Measurements from ENCODE around the gene IL32.

Gene IL32

DNA sequence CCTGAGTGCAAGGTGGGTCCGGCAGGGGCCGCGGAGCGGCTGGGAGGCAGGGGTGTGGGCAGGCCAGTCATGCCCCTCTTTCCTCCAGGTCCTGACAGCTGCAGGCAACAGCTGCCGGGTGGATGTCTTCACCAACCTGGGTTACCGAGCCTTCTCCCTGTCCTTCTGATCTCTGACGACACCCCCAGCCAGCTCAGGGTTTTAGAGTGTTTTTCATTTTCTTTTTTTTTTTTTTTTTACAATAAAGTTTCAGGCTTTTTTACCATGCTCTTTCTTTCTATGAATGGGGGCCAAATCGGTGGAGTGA lies 38.0 kb upstream of the IL32 start:
- DNase-seq: no peak
- intact Hi-C loops (cut with DNase I): no loop called here

DNA sequence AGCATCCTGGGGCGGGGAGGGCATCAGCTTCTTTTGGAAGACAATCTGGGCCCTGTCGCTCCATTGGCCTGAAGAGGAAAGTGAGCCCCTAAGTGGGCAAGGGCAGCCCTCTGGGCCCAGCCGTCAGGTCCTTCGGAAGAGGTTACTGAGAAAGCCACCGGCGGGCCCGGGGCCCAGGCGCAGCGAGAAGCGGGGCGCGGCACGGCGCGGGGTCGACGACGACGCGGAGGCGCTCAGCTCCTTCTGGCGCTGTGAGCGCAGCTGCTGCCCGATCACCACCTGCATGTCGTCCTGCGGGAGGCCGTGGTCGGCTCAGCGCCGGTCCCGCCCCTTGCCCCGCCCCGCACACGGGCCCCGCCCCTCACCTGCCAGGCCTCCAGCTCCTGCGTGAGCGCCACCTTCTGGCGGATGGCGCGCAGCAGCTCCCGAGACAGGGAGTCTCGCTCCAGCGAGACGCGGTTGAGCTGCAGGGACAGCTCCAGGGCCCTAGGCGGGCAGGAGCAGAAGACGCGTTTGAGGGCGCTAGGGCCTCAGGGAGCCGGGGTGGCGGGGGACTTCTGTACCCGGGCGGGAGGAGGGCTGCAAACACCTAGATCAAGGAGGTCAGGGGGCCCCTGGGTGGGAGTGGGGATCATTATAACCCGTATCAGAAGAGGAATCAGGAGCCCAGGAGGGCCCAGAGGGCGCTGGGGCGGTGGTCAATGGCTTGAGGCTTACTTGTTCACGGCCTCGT lies 37.3 kb upstream of the IL32 start:
- intact Hi-C loops (cut with DNase I): no loop called here
- peak; percentile 51 to 97 (median 85) for DNase-seq

DNA sequence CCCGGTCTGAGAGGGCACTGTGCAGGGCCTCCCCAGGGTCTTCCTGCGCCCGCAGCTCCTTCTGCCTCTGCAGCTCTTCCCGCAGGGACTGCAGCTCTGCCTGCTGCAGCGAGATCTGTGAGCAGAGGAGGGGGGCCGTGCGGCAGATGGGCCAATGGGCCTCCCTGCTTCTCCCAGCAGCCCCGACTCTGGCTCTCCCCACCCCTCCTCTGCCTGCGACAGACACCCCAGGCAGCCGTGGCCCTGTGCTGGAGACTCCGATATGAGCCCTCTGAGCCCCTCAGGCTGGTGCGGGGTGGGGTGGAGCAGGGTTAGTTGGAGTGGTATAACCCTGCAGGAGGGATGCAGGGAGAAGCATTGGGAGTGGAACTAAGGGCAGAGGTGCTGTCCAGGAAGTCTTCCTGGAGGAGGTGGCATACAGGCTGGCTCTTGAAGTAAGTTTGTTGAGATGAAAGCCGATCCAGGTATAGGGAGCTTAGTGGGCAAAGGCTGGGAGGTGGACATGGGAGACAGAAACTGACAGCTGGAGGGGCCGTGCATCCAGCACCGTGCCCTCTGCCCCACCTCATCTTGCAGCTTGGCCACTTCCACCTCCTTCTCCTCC lies 36.6 kb upstream of the IL32 start:
- intact Hi-C loops (cut with DNase I): no loop called here
- DNase-seq: peak in 3 of 10 donors; percentile 3 to 88 (median 52)

DNA sequence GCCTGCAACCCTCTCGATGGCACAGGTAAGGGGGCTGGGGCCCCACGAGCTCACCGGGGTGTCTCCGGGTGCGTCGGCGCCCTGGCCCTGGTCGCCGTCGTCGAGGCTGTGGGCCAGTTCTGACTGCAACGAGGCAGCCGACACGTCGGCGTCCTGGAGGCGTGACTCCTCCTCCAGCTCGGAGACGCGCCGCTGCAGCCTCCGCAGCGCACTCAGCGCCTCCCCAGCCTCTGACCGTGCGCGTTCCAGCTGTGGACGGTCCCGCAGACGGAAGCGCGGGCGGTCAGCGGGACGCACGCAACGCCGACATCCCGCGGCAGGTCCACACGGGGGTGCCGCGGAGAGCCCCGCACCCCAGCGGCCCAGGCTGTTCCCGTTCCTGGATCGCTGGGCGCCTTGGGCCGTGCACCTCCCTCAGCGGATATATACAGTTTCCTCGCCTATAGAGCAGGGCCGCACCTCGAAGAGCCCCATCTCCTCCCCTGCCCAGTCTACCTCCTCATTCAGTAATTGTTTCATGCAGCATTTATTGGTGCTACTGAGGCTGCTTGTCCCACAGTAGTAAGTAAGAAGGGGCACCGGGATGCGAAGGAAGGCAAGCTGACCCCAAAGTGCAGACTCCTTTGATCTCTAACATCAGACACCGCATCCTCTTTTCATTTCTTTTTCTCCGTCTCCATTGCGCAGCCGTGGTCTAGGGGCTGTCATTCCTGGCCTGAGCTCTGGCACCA lies 35.8 kb upstream of the IL32 start:
- peak in 1 of 10 donors; percentile 90 for DNase-seq
- intact Hi-C loops (cut with DNase I): no loop called here

GRCh38 chr16:3030222-3031212 lies 34.9 kb upstream of the IL32 start:
- DNase-seq: no peak
- intact Hi-C loops (cut with DNase I): no loop called here

DNA sequence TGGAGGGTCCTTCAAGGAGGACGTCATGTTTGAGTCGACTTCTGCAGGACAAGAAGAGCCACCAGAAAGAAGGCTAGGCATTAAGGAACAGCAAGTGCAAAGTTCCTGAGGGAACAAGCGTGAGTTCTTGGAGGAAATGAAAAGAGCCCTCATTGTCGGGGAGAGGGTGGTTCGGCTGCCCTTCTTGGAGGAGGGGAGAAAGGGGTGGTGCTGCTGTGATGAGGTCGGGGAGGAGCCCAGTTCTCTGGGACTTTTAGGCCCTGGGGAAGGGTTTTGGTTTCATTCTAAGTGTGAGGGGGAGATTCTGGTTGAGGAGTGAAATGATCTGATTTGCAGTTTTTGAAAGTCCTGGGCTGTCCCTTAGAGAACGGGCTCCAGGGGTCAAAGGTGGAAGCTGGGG lies 32.8 kb upstream of the IL32 start:
- DNase-seq: no peak
- intact Hi-C loops (cut with DNase I): no loop called here

- intact Hi-C loops (cut with DNase I): no loop called here
- DNase-seq: no peak
These were observed 30.0 kb upstream of the IL32 start for GRCh38 chr16:3035289-3035971.

DNA sequence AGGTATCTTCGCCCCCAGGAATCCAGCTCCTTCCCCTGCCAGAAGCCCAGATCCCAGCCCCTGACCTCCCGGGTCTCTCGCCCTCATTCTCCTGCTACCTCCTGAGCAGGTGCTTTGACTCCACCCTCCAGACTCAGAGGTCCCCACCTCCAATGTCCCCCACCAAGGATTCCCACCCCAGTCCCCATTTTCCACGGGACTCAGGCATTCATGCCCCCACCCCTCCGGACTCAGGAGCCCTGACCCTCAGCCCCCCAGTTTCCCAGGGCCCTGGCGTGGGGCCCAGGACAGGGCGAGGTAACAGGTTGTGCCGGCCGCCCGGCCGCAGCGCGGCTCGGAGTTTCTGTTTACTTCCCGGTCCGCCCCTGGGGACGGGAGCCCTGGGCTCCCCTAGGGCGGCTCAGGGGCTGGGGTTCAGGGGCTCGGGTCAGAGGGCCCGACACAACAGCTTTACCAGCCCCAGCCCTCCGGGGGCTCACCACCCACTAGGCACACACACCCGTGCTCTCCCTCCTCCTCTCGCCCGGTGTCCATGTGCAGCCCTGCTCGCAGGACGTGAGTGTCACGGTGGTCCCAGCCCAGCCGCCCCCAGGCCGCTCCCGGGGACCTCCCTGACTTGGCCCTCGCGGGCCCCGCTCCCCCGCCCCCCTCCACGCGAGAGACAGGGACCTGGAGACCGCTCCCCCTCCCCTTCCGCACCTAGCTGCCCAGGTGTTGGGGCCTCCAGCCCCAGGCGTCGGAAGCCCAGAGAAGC lies 29.3 kb upstream of the IL32 start:
- DNase-seq: no peak

DNA sequence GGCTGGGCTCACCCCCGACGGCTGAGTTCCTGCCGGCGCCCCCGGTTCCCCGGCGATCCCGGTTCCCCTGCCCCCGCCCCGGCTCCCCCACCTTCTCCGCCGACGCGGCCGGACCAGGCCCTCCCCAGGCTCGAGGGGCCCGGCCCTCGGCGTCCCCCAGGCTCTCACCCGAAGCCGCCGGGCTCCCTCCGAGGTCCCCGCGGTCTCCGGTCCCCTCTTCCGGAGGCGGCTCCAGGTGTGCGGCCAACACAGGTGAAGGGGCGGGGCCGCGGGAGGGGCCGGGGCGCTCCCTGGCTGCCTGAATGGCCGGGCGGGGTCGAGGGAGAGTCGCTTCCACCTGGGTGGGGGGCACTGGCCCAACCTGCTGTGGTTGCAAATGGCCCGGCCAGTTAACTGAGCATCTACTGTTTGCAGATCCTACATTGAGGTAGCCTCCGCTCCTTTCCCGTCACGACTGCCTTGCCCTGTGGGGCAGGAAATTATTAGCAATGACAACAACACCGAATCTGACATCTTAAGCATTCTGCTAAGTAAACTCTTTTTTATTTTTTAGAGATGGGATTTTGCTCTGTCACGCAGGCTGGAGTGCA lies 28.6 kb upstream of the IL32 start, which contains the start of gene BICDL2:
TSS of gene BICDL2 (minus strand) at position 219 of the 590 bp plus-strand sequence. CDS start 1,448 bp downstream, outside the sequence.
- no peak for DNase-seq
- intact Hi-C loops (cut with DNase I): no loop called here

More for the DNA sequence above, 29.3 kb upstream of the IL32 start:
- intact Hi-C loops (cut with DNase I): no loop called here

DNA sequence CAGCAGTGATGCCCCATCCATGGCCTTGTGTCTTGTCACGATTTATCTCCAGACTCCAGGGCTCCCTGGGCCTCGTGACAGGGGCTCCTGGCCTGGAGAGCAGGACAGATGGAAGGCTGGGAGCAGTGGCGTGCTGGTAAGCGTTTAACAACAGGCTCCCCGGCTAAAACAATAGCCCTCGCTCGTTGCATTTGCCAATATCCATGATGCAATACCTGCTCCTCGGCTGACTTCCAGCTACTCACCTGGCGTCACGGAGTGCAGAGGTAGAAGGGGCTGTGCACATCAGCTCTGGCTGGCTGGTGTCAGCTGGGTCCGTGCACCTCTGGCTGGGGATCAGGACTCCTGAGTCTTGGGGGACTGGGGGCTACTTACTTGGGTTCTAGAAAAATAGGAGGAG lies 27.2 kb upstream of the IL32 start:
- intact Hi-C loops (cut with DNase I): no loop called here
- no peak for DNase-seq

DNA sequence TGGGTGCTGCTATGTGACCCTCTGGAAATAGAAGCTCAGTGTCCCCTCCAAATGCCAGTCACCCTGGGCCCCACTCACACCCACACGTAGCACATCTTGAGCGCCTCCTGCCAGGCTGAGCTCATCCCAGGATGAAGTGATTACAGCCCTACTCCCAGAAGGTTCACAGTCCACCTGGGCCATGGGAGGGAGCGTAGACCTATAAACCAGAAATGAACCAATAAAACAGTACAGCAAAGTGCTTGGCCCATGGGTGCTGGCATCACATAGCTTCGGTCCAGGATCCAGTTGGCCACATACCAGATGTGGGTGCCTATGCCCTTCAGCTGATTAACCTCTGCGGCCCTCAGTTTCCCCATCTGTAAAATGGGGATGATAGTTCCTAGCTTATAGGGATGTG lies 26.5 kb upstream of the IL32 start:
- intact Hi-C loops (cut with DNase I): no loop called here
- DNase-seq: no peak

DNA sequence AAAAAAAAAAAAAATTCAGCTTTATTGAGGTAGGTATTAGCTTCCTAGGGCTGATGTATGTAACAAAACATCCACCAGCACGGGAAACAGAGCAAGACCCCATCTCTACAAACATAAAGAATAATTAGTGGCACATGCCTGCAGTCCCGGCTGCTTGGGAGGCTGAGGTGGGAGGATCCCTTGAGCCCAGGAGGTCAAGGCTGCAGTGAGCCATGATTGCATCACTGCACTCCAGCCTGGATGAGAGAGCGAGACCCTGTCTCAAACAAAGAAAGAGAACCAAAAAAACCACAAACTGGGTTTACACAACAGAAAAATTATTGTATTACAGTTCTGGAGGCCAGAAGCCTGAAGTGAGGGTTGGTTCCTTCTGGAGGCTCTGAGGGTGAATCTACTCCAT lies 23.1 kb upstream of the IL32 start:
- no peak for DNase-seq
- intact Hi-C loops (cut with DNase I): no loop called here

DNA sequence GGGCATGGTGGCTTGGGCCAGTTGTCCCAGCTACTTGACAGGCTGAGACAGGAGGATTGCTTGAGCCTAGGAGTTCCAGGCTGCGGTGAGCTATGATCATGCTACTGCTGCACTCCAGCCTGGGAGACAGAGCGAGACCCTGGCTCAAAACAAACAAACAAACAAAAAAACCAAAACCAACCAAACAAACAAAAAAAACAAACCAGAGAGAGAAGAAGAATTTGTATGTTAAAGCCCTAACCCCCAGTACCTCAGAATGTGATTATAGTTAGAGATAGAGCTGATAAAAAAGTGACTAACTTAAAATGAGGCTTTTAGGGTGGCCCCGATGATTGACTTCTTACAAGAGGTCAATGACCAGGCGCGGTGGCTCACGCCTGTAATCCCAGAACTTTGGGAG lies 20.7 kb upstream of the IL32 start:
- DNase-seq: no peak
- intact Hi-C loops (cut with DNase I): no loop called here

DNA sequence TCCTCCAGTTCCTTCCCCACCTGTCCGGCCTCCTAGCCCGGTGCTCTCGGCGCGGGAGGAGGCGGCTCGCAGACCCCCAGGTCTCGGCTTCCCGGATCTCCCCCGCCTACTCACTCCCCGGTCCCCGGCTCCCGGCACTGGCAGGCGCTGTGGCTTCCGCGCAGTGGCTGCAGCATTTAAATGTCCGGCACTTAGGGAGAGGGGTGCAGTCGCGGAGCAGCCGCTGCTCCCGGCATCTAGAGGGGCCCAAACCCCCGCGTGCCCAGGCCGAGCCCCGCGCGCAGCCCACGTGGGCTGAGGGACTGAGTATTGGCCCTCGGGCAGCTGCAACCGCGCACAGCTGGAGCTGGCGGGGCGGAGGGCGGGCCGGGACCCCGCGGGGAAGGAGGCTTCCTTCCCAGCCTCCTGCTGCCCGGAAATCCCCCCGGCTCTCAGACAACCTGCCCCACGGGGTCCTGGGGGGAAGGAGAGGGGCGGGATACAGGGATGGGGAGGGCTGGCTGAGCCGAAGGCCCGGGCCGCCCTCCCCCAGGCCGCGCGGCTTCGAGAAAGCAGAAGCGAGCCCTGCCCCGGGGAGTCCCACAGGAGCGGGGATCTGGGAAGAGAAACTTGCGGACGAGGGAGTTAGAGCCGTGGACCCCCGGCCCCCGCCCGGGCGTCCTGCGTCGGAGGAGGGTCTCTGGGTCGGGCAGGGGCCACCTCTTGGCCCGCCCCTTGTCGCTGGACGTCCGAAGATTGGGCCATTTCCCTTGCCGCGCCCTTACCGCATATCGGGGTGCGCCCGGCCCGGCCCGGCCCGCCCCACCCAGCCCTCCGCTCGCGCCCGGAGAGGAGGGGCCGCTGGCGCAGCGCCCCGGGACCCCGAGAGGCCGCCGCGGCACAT lies 19.4 kb upstream of the IL32 start, which contains the start of gene MMP25:
TSS of gene MMP25 (plus strand) at position 804 of the 883 bp plus-strand sequence. CDS start 357 bp downstream, outside the sequence.
- DNase-seq: no peak

DNA sequence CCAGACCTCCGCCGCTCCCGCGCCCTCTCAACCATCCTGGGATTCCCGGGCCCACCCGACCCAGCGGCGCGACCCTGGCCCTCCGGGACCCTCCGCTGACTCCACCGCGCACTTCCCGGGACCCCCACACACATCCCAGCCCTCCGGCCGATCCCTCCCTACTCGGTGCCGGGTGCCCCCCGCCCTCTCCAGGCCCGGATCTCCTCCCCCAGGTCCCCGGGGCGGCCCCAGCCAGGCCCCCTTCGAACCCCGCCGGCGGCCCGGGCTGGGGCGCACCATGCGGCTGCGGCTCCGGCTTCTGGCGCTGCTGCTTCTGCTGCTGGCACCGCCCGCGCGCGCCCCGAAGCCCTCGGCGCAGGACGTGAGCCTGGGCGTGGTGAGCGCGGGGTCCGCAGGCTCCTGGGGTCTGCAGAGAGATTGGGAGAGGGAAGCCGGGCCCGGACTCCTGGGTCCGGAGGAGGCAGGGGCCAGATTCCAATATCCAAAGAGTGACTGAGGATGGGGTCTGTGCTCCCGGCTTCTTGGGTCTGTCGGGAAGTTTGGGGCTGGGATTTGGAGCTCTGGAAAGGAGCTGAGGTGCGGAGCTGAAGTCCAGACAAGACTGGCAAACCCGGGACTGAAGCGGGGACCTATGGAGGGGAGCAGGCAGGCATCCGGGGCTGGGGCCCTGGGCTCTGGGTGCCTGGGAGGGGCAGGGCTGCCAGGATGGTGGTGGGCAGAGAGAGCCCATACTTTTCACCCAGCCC lies 18.6 kb upstream of the IL32 start:
- DNase-seq: no peak
- intact Hi-C loops (cut with DNase I): no loop called here

More for the DNA sequence above, 19.4 kb upstream of the IL32 start, which contains the start of gene MMP25:
- intact Hi-C loops (cut with DNase I): no loop called here

GRCh38 chr16:3047387-3047720 lies 18.1 kb upstream of the IL32 start:
- no peak for DNase-seq
- intact Hi-C loops (cut with DNase I): no loop called here

DNA sequence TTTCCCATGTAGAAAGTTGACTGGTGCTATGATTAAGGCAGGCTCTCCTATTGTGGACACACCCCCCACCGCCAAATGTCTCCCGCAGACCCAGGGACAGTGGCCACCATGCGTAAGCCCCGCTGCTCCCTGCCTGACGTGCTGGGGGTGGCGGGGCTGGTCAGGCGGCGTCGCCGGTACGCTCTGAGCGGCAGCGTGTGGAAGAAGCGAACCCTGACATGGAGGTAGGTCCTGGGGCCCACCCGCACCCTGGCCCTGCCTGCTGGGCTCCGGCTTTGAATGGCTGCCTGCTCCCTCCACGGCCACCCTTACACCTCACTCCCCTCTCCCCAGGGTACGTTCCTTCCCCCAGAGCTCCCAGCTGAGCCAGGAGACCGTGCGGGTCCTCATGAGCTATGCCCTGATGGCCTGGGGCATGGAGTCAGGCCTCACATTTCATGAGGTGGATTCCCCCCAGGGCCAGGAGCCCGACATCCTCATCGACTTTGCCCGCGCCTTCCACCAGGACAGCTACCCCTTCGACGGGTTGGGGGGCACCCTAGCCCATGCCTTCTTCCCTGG lies 15.4 kb upstream of the IL32 start:
- intact Hi-C loops (cut with DNase I): no loop called here
- DNase-seq: no peak

Data from posterior cingulate gyrus (tissue), 11 donors.